Neural cell (in vitro differentiated cells): ENCODE data around the gene RSBN1. TPM values are rescaled to one million over a fixed set of nuclear protein-coding genes. Genes with fewer than 3 reads are reported as not detected.

Experiments
- H2AFZ ChIP-seq: fragments of 200-600, 300-800 bp; sonication (generic), shearing (Covaris generic); 2 replicates; pipeline ENCODE4 v1.6.0; 2014; ENCODE audit warnings: low read depth, mild to moderate bottlenecking, antibody characterized with exemption, low read length, moderate library complexity
- H3F3A ChIP-seq: fragments of 200-600 bp; shearing (Covaris generic); 2 replicates; pipeline ENCODE4 v1.6.1; 2016; ENCODE audit warnings: mild to moderate bottlenecking, moderate library complexity, mixed read lengths, antibody characterized with exemption, low read length; ENCODE audit not compliant: insufficient read depth, poor library complexity, severe bottlenecking
- H3K27ac ChIP-seq: fragments of 200-600, 300-800 bp; sonication (generic), shearing (Covaris generic); 2 replicates; pipeline ENCODE4 v1.5.1; 2014; ENCODE audit warnings: mild to moderate bottlenecking, low read length, moderate library complexity
- H3K27me3 ChIP-seq: fragments of 300-800, 200-600 bp; sonication (generic), shearing (Covaris generic); 2 replicates; pipeline ENCODE4 v1.6.0; 2014; ENCODE audit warnings: mild to moderate bottlenecking, low read depth, low read length, moderate library complexity; ENCODE audit not compliant: insufficient read depth
- H3K36me3 ChIP-seq: fragments of 300-800, 200-600 bp; sonication (generic), shearing (Covaris generic); 2 replicates; pipeline ENCODE4 v1.5.1; 2014; ENCODE audit warnings: mild to moderate bottlenecking, antibody characterized with exemption, low read length, moderate library complexity; ENCODE audit not compliant: insufficient read depth
- H3K4me2 ChIP-seq: fragments of 300-800, 200-600 bp; sonication (generic), shearing (Covaris generic); 2 replicates; pipeline ENCODE4 v1.6.0; 2014; ENCODE audit warnings: mild to moderate bottlenecking, low read length
- H3K4me3 ChIP-seq: fragments of 300-800, 200-600 bp; sonication (generic), shearing (Covaris generic); 2 replicates; pipeline ENCODE4 v1.5.1; 2014; ENCODE audit warnings: mild to moderate bottlenecking, low read length, moderate library complexity
- H3K79me2 ChIP-seq: fragments of 200-600 bp; shearing (Covaris generic); replicated peaks from 2 replicates; pipeline ENCODE4 v1.6.0; 2014; ENCODE audit warnings: mild to moderate bottlenecking, low read length, moderate library complexity; ENCODE audit not compliant: insufficient read depth
- H3K9ac ChIP-seq: fragments of 300-800, 200-600 bp; sonication (generic), shearing (Covaris generic); 2 replicates; pipeline ENCODE4 v1.6.1; 2016; ENCODE audit warnings: mild to moderate bottlenecking, low read length, mixed read lengths
- H3K9me2 ChIP-seq: fragments of 200-600 bp; shearing (Covaris generic); 2 replicates; pipeline ENCODE4 v1.6.1; 2016; ENCODE audit warnings: mild to moderate bottlenecking, low read length, mixed read lengths; ENCODE audit not compliant: insufficient read depth
- H3K9me3 ChIP-seq: fragments of 200-600, 300-800 bp; sonication (generic), shearing (Covaris generic); 2 replicates; pipeline ENCODE4 v1.6.1; 2016; ENCODE audit warnings: mild to moderate bottlenecking, mixed run types, low read length, moderate library complexity, mixed read lengths
- H4K20me1 ChIP-seq: fragments of 200-600 bp; shearing (Covaris generic); 2 replicates; pipeline ENCODE4 v1.6.1; 2016; ENCODE audit warnings: mild to moderate bottlenecking, mixed run types; ENCODE audit not compliant: insufficient read depth
- CTCF ChIP-seq: fragments of 450-650 bp; IDR thresholded peaks from 2 replicates; pipeline ENCODE4 v1.5.1; 2014; ENCODE audit warnings: antibody characterized with exemption, mild to moderate bottlenecking, moderate library complexity; ENCODE audit not compliant: poor library complexity, severe bottlenecking
- EP300 ChIP-seq: fragments of 450-650 bp; conservative IDR thresholded peaks from 2 replicates; pipeline ENCODE4 v1.6.1; 2014; ENCODE audit warnings: antibody characterized with exemption, mild to moderate bottlenecking, moderate library complexity; ENCODE audit not compliant: poor library complexity, severe bottlenecking
- EZH2 ChIP-seq: fragments of 200-600, 300-800 bp; shearing (Covaris generic), sonication (generic); IDR thresholded peaks from 2 replicates; pipeline ENCODE4 v1.6.1; 2014; ENCODE audit warnings: antibody characterized with exemption, low read length, borderline replicate concordance, mild to moderate bottlenecking; ENCODE audit not compliant: insufficient read depth, poor library complexity, severe bottlenecking
- MXI1 ChIP-seq: fragments of 450-650 bp; conservative IDR thresholded peaks from 2 replicates; pipeline ENCODE4 v1.6.1; 2014; ENCODE audit warnings: antibody characterized with exemption, mild to moderate bottlenecking; ENCODE audit not compliant: poor library complexity, severe bottlenecking
- POLR2AphosphoS5 ChIP-seq: IDR thresholded peaks from 2 replicates; pipeline ENCODE4 v1.6.1; 2012
- RAD21 ChIP-seq: fragments of 450-650 bp; conservative IDR thresholded peaks from 2 replicates; pipeline ENCODE4 v1.6.1; 2014; ENCODE audit warnings: antibody characterized with exemption, mild to moderate bottlenecking, moderate library complexity
- SMC3 ChIP-seq: fragments of 450-650 bp; conservative IDR thresholded peaks from 2 replicates; pipeline ENCODE4 v1.6.1; 2014; ENCODE audit warnings: antibody characterized with exemption, mild to moderate bottlenecking, moderate library complexity; ENCODE audit not compliant: poor library complexity
- TAF1 ChIP-seq: IDR thresholded peaks from 2 replicates; pipeline ENCODE4 v1.6.1; 2012; ENCODE audit warnings: low read depth
- polyA minus RNA-seq: library from RNA; depleted of rRNA, polyadenylated mRNA; stranded (reverse); fragments of >200 nt; gene quantifications from 2 replicates; pipeline ENCODE4 v1.2.3, GENCODE V29; 2014
- polyA plus RNA-seq: library from polyadenylated mRNA; depleted of rRNA; stranded (reverse); fragments of >200 nt; gene quantifications from 2 replicates; pipeline ENCODE4 v1.2.3, GENCODE V29; 2014
- TF ChIP-seq, protein P1 (sequence below): IDR thresholded peaks from 2 replicates; pipeline ENCODE4 v1.6.1; 2012; ENCODE audit warnings: borderline replicate concordance

RSBN1 gene
- polyA plus RNA-seq (33.2 and 33.7 TPM in 2 replicates), polyA minus RNA-seq (99.8 and 108 TPM in 2 replicates)

DNA sequence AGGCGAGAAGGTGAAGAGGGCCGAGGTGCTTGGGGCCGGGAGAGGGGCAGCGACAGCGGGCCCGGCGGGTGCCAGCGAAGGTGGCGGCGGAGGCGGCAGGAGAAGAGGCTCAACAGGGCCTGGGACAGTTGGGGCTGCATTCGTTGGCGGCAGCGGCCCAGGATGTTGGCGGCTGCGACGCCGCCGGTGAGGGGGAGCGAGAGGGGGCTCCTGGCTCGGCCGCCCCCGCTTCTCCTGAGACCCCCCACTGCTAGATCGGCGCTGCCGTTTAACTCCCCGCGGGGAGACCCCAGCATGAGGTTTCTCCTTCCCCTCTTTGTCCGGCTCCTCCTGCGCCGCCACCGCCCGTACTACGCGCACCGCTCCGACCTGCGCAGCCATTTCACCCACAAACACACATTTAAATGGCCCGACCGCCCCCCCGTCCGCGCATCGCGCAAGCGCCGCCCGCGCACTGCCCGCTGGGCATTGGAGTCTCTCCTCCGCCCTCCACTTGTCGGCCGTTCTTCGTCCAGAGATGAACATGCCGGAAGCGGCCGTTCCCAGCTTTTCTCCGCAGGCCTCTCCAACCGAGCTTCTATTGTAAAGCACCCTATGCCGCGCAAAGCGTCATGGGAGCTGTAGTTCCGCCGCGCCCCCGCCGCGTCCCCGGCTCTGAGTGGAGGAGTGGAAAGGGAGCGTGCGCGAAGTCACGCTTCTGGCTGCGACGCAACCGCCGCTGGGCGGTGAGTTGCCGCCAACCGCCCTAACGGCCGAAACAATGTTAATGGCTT is at the start of gene RSBN1:
Gene RSBN1 (minus strand): TSS at position 589 of the 773 bp plus-strand sequence. CDS start 64 bp downstream, at position 525.
- H3F3A ChIP-seq: no peaks in the 10 kb centered on the region
- H2AFZ ChIP-seq: peak within 1 kb of the TSS; percentile 86
- H3K36me3 ChIP-seq: no peaks in the 10 kb centered on the region
- no peaks in the 10 kb centered on the region for H4K20me1 ChIP-seq
- H3K4me2 ChIP-seq: peak within 1 kb of the TSS; percentile 94
- peak; percentile 93 for TF ChIP-seq TAF1
- TF ChIP-seq MXI1: peak; percentile 90
- TF ChIP-seq, protein P1, sequence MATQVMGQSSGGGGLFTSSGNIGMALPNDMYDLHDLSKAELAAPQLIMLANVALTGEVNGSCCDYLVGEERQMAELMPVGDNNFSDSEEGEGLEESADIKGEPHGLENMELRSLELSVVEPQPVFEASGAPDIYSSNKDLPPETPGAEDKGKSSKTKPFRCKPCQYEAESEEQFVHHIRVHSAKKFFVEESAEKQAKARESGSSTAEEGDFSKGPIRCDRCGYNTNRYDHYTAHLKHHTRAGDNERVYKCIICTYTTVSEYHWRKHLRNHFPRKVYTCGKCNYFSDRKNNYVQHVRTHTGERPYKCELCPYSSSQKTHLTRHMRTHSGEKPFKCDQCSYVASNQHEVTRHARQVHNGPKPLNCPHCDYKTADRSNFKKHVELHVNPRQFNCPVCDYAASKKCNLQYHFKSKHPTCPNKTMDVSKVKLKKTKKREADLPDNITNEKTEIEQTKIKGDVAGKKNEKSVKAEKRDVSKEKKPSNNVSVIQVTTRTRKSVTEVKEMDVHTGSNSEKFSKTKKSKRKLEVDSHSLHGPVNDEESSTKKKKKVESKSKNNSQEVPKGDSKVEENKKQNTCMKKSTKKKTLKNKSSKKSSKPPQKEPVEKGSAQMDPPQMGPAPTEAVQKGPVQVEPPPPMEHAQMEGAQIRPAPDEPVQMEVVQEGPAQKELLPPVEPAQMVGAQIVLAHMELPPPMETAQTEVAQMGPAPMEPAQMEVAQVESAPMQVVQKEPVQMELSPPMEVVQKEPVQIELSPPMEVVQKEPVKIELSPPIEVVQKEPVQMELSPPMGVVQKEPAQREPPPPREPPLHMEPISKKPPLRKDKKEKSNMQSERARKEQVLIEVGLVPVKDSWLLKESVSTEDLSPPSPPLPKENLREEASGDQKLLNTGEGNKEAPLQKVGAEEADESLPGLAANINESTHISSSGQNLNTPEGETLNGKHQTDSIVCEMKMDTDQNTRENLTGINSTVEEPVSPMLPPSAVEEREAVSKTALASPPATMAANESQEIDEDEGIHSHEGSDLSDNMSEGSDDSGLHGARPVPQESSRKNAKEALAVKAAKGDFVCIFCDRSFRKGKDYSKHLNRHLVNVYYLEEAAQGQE: peak; percentile 96
- TF ChIP-seq SMC3: no peak
- TF ChIP-seq CTCF: peak; percentile 48
- no peak for TF ChIP-seq EZH2
- TF ChIP-seq RAD21: peak; percentile 16
- TF ChIP-seq EP300: peak; percentile 72
- peak; percentile 91 for TF ChIP-seq POLR2AphosphoS5
- peak within 1 kb of the TSS; percentile 93 for H3K27ac ChIP-seq
- H3K4me3 ChIP-seq: peak within 1 kb of the TSS; percentile 95
- H3K27me3 ChIP-seq: no peaks in the 10 kb centered on the region
- H3K9me3 ChIP-seq: no peaks in the 10 kb centered on the region
- no peaks in the 10 kb centered on the region for H3K9me2 ChIP-seq
- H3K79me2 ChIP-seq: peaks cover 43% of the 10 kb centered on the region
- H3K9ac ChIP-seq: peak within 1 kb of the TSS; percentile 96

- Histone ChIP-seq H3F3A (no peaks in the 10 kb centered on the region), H3K9me3 (no peaks in the 10 kb centered on the region), H3K4me3 (no peak overlapping the region), H2AFZ (no peak overlapping the region), H3K4me2 (no peak overlapping the region), H3K27ac (no peak overlapping the region), H3K36me3 (no peaks in the 10 kb centered on the region), H3K79me2 (no peaks in the 10 kb centered on the region), H3K27me3 (no peaks in the 10 kb centered on the region), H3K9ac (no peak overlapping the region), H4K20me1 (no peaks in the 10 kb centered on the region), H3K9me2 (no peaks in the 10 kb centered on the region)
- no peak for TF ChIP-seq MXI1
- no peak for TF ChIP-seq CTCF
- no peak for TF ChIP-seq RAD21
- no peak for TF ChIP-seq TAF1
- TF ChIP-seq, protein P1: no peak
- TF ChIP-seq EP300: no peak
- no peak for TF ChIP-seq SMC3
- no peak for TF ChIP-seq EZH2
- TF ChIP-seq POLR2AphosphoS5: no peak
These were observed 49.4 kb upstream of the RSBN1 start for GRCh38 chr1:113861641-113862040.
